Tibial artery (tissue), 4 donors: ENCODE data around the gene GPALPP1.

Experiments
- DNase-seq, 2 donors: peaks; one replicate each; pipeline ENCODE4 v3.0.0-alpha.2; 2019
- H3K27ac ChIP-seq, 2 donors: fragments of 200-600 bp; sonication (generic) in 1 of 2; 1 replicate in 1 of 2; 2 replicates in 1 of 2; pipeline ENCODE4 v1.5.1; 2018 to 2019; ENCODE audit warnings: mild to moderate bottlenecking in 1 of 2
- H3K27me3 ChIP-seq, 2 donors: fragments of 200-600 bp; sonication (generic) in 1 of 2; one replicate each; pipeline versions ENCODE4 v1.5.1 to v1.6.0; 2016 to 2019
- H3K36me3 ChIP-seq, 3 donors: fragments of 200-600 bp; sonication (generic) in 2 of 3; one replicate each; pipeline ENCODE4 v1.5.1; 2016 to 2019; ENCODE audit warnings: mild to moderate bottlenecking in 2 of 3
- H3K4me1 ChIP-seq, 4 donors: fragments of 200-600 bp; sonication (generic) in 2 of 4; 1 replicate in 3 of 4; 2 replicates in 1 of 4; pipeline ENCODE4 v1.5.1; 2016 to 2019
- H3K4me3 ChIP-seq, 2 donors: fragments of 200-600 bp; sonication (generic) in 1 of 2; 1 replicate in 1 of 2; 2 replicates in 1 of 2; pipeline ENCODE4 v1.5.1; 2018 to 2019; ENCODE audit warnings: mild to moderate bottlenecking in 2 of 2
- H3K9me3 ChIP-seq, 3 donors: fragments of 200-600 bp; sonication (generic) in 1 of 3; one replicate each; pipeline ENCODE4 v1.5.1; 2016 to 2019
- intact Hi-C: fragments of 100-400 bp; cut with DNase I; formaldehyde crosslinking; loops from one replicate; pipeline ENCODE4 v1.15.0; 2023; ENCODE audit warnings: low total_unique reads
- TF ChIP-seq, protein P1 (sequence below), 2 experiments: fragments of 200-600 bp in 1 of 2; fragments of 450-650 bp in 1 of 2; IDR thresholded peaks; one replicate each; pipeline ENCODE4 v1.5.1; 2017 to 2019; ENCODE audit warnings: antibody characterized with exemption in 2 of 2, mild to moderate bottlenecking in 1 of 2, moderate library complexity in 1 of 2

GPALPP1 gene

DNA sequence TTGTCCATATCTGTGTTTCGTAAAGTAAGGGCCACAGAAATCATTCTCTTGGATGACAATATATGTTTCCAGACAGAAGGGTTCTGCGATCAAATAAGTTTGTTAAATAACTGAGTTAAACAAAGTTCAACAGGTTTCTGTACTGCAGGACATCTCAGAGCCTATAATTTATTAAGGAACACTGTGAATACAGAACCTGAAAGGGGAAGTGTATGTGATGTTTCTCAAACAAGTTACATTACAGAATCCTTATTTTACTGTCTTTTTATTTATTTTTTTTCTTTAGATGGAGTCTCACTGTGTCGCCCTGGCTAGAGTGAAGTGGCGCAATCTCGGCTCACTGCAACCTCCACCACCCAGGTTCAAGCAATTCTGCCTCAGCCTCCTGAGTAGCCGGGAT is 75.6 kb downstream of the GPALPP1 start:
- Histone ChIP-seq H3K4me1 (no peaks in the 10 kb centered on the region), H3K27me3 (no peaks in the 10 kb centered on the region), H3K4me3 (no peak overlapping the region), H3K27ac (no peak overlapping the region), H3K9me3 (no peaks in the 10 kb centered on the region), H3K36me3 (no peaks in the 10 kb centered on the region)
- TF ChIP-seq, protein P1, sequence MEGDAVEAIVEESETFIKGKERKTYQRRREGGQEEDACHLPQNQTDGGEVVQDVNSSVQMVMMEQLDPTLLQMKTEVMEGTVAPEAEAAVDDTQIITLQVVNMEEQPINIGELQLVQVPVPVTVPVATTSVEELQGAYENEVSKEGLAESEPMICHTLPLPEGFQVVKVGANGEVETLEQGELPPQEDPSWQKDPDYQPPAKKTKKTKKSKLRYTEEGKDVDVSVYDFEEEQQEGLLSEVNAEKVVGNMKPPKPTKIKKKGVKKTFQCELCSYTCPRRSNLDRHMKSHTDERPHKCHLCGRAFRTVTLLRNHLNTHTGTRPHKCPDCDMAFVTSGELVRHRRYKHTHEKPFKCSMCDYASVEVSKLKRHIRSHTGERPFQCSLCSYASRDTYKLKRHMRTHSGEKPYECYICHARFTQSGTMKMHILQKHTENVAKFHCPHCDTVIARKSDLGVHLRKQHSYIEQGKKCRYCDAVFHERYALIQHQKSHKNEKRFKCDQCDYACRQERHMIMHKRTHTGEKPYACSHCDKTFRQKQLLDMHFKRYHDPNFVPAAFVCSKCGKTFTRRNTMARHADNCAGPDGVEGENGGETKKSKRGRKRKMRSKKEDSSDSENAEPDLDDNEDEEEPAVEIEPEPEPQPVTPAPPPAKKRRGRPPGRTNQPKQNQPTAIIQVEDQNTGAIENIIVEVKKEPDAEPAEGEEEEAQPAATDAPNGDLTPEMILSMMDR (IDR thresholded peaks at IDR 0.05): no peak
- no peak for DNase-seq
- intact Hi-C loops: no loop called here

DNA sequence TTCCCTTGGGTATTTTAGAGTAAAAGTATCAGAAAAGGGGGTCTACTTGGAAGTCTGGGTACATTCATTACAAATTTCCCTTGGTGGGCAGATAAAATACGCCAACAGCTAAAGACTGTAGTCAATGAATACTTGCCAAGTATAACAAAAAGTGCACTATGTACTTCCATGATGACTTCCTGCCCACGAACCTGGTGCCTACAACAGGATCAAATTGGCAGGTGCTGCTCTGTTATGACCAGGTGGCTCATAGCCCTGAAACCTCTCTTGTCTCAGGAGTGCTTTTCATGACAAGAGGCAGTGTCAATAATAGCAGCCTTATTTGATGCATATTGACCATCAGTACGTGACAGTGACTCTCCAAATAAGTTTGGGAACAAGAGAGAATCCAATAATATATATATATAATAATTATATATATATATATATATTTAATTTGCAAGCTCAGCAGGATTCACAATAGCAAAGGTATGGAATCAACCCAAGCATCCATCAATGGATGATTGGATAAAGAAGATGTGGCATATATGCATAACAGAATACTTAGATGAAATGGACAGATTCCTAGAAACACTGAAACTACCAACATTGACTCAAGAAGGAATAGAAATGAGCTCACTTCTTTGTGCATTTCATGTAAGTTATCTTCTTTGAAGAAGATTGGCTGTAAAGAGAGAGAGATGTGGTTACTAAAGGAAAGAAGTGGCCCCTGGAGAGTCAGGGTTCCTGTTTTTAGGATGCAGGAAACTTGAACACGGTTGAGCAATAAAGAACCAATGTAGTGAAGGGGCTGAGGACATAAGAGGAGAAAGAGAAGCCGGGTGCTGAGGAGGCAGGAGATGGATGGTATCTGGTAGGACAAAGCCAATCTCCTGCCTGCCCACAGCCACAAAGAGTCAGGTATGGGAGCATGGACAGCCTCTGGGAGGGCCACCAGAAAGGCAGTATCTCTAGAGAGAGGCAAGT is 79.0 kb downstream of the GPALPP1 start:
- TF ChIP-seq, protein P1 (IDR thresholded peaks at IDR 0.05): no peak
- no peak for DNase-seq
- no peaks in the 10 kb centered on the region for H3K36me3 ChIP-seq
- H3K27me3 ChIP-seq: peaks cover 0 to 4% of the 10 kb centered on the region in 2 donors
- no peaks in the 10 kb centered on the region for H3K4me1 ChIP-seq
- no peaks in the 10 kb centered on the region for H3K9me3 ChIP-seq
- H3K27ac ChIP-seq: no peak overlapping the region
- intact Hi-C loops: no loop called here
- H3K4me3 ChIP-seq: no peak overlapping the region

DNA sequence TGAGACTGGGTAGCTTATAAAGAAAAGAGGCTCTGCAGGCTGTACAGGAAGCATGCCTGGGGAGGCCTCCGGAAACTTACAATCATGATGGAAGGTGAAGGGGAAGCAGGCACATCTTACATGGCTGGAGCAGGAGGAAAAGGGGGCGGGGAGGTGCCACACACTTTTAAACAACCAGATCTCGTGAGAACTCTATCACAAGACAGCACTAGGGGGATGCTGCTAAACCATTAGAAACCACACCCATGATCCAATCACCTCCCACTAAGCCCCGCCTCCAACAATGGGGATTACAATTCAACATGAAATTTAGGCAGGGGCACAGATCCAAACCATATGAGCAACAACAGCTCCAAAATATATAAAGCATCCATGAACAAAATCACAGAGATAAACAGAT is 84.5 kb downstream of the GPALPP1 start:
- Histone ChIP-seq H3K27me3 (peaks cover 0 to 4% of the 10 kb centered on the region in 2 donors), H3K27ac (no peak overlapping the region), H3K9me3 (no peaks in the 10 kb centered on the region), H3K4me1 (no peaks in the 10 kb centered on the region), H3K36me3 (no peaks in the 10 kb centered on the region), H3K4me3 (no peak overlapping the region)
- TF ChIP-seq, protein P1 (IDR thresholded peaks at IDR 0.05): no peak
- intact Hi-C loops: no loop called here
- no peak for DNase-seq

DNA sequence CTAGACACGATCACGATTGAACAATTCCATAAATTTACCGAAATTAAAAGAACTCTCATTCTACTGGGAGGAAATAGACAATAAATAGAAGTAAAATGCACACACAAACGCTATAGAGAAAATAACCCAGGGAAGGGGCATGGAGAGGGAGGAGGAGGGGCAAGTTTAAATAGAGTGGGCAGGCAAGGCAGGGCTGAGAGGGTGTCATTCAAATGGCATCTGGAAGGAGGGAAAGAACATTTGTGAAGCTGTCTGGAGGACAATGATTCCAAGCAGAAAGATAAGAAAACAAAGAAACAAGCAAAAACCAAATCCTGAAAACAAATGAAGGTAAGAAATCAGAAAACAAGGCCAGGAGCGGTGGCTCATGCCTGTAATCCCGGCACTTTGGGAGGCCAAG is 85.4 kb downstream of the GPALPP1 start:
- TF ChIP-seq, protein P1 (IDR thresholded peaks at IDR 0.05): no peak
- H3K4me3 ChIP-seq: no peak overlapping the region
- H3K9me3 ChIP-seq: no peaks in the 10 kb centered on the region
- no peaks in the 10 kb centered on the region for H3K36me3 ChIP-seq
- peaks cover 0 to 4% of the 10 kb centered on the region in 2 donors for H3K27me3 ChIP-seq
- no peak for DNase-seq
- H3K27ac ChIP-seq: no peak overlapping the region
- intact Hi-C loops: no loop called here
- H3K4me1 ChIP-seq: no peaks in the 10 kb centered on the region

DNA sequence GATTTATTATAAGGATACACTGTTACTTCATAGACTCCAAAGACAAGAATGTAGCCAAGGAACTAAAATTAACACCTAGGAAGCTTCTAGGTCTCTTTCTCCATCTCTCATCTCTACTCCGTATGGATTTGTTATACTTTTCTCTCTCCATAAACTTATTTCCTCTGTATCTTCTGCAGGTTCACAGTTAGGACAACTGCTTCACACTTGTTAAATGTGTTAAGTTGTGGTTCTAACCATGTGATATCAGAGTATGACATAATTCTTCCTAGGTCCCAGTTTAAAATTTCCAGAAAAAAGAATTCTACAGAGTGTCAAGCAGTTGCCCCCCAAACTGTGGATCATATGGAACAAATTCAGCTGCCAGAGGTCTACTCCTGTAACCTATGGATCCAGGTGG is 88.7 kb downstream of the GPALPP1 start:
- TF ChIP-seq, protein P1 (IDR thresholded peaks at IDR 0.05): no peak
- intact Hi-C loops: no loop called here
- H3K27me3 ChIP-seq: no peaks in the 10 kb centered on the region
- DNase-seq: no peak
- no peak overlapping the region for H3K4me3 ChIP-seq
- H3K27ac ChIP-seq: no peak overlapping the region
- H3K9me3 ChIP-seq: no peaks in the 10 kb centered on the region
- H3K4me1 ChIP-seq: no peaks in the 10 kb centered on the region
- no peaks in the 10 kb centered on the region for H3K36me3 ChIP-seq
